Ishikawa (cell line): Measurements from ENCODE around the gene RUNX1.

ENCODE experiments used
- CEBPB ChIP-seq: IDR thresholded peaks from 2 replicates; pipeline ENCODE4 v1.6.1; 2012
- CREB1 ChIP-seq: IDR thresholded peaks from 2 replicates; pipeline ENCODE4 v1.6.1; 2012; ENCODE audit warnings: low read depth
- EGR1 ChIP-seq: IDR thresholded peaks from 2 replicates; pipeline ENCODE4 v1.6.1; 2012
- EP300 ChIP-seq: IDR thresholded peaks from 2 replicates; pipeline ENCODE4 v1.6.1; 2012; ENCODE audit warnings: borderline replicate concordance
- FOXM1 ChIP-seq: IDR thresholded peaks from 2 replicates; pipeline ENCODE4 v1.6.1; 2012; ENCODE audit warnings: low read depth, borderline replicate concordance
- MAX ChIP-seq: IDR thresholded peaks from 2 replicates; pipeline ENCODE4 v1.6.1; 2012
- NFIC ChIP-seq: IDR thresholded peaks from 2 replicates; pipeline ENCODE4 v1.6.1; 2012
- RAD21 ChIP-seq: IDR thresholded peaks from 2 replicates; pipeline ENCODE4 v1.6.1; 2012; ENCODE audit warnings: low read depth
- REST ChIP-seq: IDR thresholded peaks from 2 replicates; pipeline ENCODE4 v1.6.1; 2012; ENCODE audit warnings: low read depth, mild to moderate bottlenecking
- TAF1 ChIP-seq: IDR thresholded peaks from 2 replicates; pipeline ENCODE4 v1.6.1; 2012; ENCODE audit warnings: low read depth, mild to moderate bottlenecking
- TCF12 ChIP-seq: IDR thresholded peaks from 2 replicates; pipeline ENCODE4 v1.6.1; 2012; ENCODE audit warnings: low read depth
- TEAD4 ChIP-seq: IDR thresholded peaks from 2 replicates; pipeline ENCODE4 v1.6.1; 2012
- USF1 ChIP-seq: IDR thresholded peaks from 2 replicates; pipeline ENCODE4 v1.6.1; 2012
- YY1 ChIP-seq: IDR thresholded peaks from 2 replicates; pipeline ENCODE4 v1.6.1; 2012; ENCODE audit warnings: low read depth
- ZBTB7A ChIP-seq: IDR thresholded peaks from 2 replicates; pipeline ENCODE4 v1.6.1; 2012; ENCODE audit warnings: low read depth

Gene RUNX1

GRCh38 chr21:35020436-35020835 is 28.7 kb downstream of the RUNX1 start:
- TF ChIP-seq CREB1 (no peak), TCF12 (no peak), REST (no peak), ZBTB7A (no peak), TEAD4 (no peak), TAF1 (no peak), USF1 (no peak), YY1 (no peak)

- TF ChIP-seq TCF12: no peak
- no peak for TF ChIP-seq NFIC
- no peak for TF ChIP-seq REST
- TF ChIP-seq RAD21: no peak
- TF ChIP-seq USF1: no peak
- TF ChIP-seq ZBTB7A: no peak
Measured at GRCh38 chr21:35019631-35020032, 29.5 kb downstream of the RUNX1 start.

- no peak for TF ChIP-seq RAD21
- TF ChIP-seq TAF1: no peak
- TF ChIP-seq NFIC: no peak
- no peak for TF ChIP-seq TEAD4
- no peak for TF ChIP-seq USF1
- TF ChIP-seq FOXM1: no peak
- TF ChIP-seq REST: no peak
- TF ChIP-seq CEBPB: no peak
- no peak for TF ChIP-seq EGR1
- no peak for TF ChIP-seq MAX
- TF ChIP-seq EP300: no peak
- no peak for TF ChIP-seq ZBTB7A
- no peak for TF ChIP-seq TCF12
- TF ChIP-seq YY1: no peak
- no peak for TF ChIP-seq CREB1
Measured at GRCh38 chr21:35017256-35017655, 31.8 kb downstream of the RUNX1 start.

- TF ChIP-seq EP300 (no peak), CEBPB (no peak), CREB1 (no peak), NFIC (no peak), RAD21 (no peak), MAX (no peak), REST (no peak), ZBTB7A (no peak), EGR1 (no peak), FOXM1 (no peak), USF1 (no peak), TEAD4 (no peak), TCF12 (no peak), YY1 (no peak), TAF1 (no peak)
Measured at GRCh38 chr21:35016517-35017188, 32.4 kb downstream of the RUNX1 start.
